HG03196 (cell line): ENCODE data around the gene ADGRD1.
"Not testable (repeated sequence)": the region's sequence is repeated elsewhere in the genome, so short reads cannot be mapped to it uniquely, and the experiment has no call there.

ENCODE experiments used
- ATAC-seq: cut with Tn5 transposase; IDR thresholded peaks from one replicate; pipeline ENCODE4 v1.9.1; 2021; ENCODE audit not compliant: unreplicated experiment

Gene ADGRD1

DNA sequence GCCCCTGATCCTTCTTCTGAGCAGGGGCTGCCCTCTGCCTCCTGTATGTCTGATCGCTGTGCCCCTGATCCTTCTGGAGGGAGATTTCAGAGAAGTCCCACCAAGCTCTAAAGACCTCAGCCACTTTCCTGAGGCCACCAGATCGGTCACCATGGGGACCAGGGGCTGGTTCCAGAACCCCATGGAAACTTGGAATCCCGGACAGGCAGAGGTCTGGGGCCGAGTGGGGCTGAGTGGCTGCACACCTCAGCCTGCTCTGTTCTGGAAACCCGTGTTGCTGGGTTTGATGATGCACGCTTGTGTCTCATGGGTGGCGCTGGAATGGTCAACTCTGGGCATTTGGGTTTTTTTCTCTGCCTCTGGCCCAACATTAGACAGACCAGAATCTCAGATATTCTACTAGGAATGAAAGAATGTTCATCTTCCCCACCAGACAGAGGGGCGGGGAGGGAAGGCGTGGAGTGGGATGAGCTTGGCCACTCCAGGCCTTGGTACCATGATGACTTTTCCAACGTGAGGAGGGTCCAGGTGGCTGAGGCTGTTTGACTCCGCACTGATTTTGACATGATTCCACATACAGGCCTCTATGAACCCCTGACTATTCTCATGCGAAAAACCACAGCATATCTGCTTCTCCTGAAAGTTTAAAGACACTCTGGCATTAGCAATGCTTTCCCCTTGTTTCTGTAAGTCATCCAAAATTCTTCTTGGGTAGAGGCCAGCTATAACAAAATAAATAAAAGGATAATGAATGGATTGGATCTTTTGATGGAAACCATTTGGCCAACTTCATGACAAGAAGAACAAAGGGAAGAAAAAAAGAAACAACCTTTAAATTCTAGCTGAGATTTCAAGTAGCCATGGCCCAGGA lies 114.5 kb downstream of the ADGRD1 start:
- no peak for ATAC-seq

GRCh38 chr12:131068926-131069720 lies 115.4 kb downstream of the ADGRD1 start:
- ATAC-seq: not testable (repeated sequence)

DNA sequence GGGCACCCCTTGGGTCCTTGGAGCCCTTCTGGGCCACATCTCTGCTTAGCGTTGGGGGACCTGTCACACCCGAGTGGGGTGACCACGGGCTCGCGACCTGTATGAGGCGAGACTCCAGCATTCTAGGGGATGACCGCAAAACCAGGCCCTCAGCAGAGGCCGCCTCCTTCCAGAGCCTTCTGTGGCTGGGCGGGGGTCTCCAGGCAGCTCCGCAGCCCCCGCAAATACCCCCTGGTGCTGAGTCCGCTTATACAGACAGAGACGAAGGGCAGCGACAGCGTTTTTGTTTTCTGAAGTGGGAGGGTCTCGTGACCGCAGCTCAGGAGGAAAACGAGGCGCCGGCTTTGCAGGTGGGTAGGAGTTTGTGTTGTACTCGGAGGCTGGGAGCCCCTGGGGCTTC lies 116.4 kb downstream of the ADGRD1 start:
- not testable (repeated sequence) for ATAC-seq

DNA sequence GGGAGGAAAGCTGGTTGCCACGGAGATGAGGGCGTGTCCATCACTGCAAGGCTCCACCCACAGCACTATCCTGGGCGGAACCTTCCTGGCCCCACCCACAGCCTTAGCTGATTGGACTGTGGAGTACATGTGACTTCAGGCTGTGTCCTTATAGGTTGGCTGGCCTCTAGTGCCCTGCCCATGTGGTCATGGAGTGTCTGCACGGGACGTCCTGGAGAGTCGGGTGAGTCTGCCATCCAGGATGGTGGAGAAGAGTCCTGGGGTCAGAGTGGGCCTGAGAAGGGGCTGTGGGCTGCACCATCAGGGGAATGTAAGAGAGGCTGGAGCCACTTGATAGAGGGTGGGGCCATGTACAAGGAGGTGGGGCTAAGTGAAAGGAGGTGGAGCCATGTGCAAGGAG lies 117.0 kb downstream of the ADGRD1 start:
- ATAC-seq: not testable (repeated sequence)

DNA sequence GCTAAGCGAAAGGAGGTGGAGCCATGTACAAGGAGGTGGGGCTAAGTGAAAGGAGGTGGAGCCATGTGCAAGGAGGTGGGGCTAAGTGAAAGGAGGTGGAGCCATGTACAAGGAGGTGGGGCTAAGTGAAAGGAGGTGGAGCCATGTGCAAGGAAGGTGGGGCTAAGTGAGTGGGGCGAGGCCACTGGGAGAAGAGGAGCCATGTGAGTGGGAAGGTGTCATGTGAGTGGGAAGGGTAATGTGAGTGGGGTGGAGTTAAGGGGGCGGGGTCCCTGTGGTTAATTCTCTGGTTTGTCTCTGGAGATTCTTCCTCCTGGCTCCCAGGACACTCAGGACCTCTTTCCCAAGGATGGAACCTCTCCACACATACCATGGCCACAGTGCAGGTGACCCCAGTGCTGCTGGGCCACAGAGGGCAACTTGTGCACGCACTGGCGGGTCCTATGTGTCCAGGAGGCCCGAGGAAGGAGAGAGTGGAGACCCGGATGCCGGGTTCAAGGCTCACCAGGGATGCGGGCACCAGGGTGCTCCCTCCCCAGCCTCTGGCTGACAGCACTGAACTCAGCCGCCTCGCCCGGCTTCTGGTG lies 117.6 kb downstream of the ADGRD1 start:
- not testable (repeated sequence) for ATAC-seq

GRCh38 chr12:131071950-131072349 lies 118.2 kb downstream of the ADGRD1 start:
- ATAC-seq: not testable (repeated sequence)

- no peak for ATAC-seq
Observed at GRCh38 chr12:131072451-131073230, 118.9 kb downstream of the ADGRD1 start.

DNA sequence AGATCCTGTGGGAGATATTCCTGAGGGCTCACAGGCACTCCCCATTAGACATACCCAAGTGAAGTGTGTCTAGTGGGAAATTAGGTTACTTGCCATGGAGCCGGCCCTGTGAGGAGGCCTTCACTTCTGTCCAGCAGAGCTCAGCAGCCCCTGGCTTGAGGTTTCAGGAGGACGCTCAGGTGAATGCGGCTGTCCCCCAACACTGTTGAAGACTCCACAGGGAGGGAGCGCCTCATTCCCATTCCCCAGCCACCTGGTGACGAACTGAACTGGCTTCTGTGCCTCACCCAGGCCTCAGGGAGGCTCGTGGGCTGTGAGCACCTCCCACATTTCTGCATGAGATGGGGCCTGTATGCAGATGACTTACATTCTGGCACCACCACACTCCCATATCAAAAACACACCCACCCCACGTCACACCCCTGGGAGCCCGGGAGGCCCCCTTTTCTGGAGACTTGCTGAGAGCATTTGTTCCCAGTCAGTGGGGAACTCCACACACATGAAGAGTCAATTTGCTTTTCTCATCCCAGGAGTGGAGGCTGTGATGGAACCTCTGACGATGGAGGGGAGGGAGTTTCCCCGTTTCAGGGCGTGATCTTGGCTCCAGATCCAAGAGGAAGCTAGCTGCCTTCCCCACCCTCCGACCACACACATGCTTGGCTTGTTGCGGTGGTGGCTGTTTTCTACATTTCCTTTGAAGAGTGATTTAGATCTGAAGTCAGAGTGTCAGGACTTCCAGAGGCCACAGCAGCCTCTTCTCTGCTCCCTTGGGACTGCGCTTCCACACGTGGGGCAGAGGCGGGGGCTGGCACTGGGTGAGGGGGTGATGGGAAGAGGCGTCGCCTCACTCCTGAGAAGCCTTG lies 120.7 kb downstream of the ADGRD1 start:
- no peak for ATAC-seq

DNA sequence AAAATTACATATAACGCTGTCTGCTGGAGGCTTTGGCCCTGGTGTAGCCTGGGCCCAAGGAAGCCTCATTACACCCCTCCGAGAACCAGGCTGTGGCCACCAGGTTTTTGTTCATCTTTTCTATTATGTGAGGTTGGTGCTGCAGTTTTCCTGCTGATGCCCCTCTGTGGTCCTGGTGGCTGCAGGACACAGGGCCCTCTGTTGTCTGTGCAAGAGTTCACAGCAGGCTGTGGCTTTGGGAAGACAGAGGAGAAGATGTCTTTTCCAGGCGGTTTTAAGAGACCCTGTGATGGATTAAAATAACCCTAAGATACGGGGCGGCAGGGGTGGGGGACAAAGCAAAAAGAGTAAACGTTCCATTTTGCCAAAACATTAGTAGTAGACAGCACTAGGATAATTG lies 121.5 kb downstream of the ADGRD1 start:
- ATAC-seq: no peak

- no peak for ATAC-seq
Observed at GRCh38 chr12:131075611-131076010, 121.9 kb downstream of the ADGRD1 start.

DNA sequence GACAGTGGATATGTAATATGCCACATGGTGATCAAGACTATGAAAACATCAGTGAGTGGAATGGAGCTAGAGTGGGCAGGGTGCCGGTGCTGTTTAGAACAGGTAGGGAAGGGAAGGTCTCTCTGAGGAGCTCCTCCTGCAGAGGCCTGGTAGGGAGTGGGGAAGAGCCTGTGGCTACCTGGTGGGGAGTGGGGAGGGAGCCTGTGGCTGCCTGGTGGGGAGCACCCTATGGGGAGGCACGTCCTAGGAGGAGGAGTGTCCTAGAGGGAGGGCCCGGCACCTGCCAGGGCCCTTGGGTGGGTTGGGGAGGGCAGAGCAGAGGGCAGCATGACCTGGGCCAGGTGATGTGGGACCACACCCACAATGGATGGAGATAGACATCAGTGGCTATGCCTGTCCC lies 122.6 kb downstream of the ADGRD1 start:
- no peak for ATAC-seq

GRCh38 chr12:131076791-131077747 lies 123.4 kb downstream of the ADGRD1 start:
- ATAC-seq: no peak

GRCh38 chr12:131077931-131078391 lies 124.3 kb downstream of the ADGRD1 start:
- ATAC-seq: no peak

GRCh38 chr12:131082290-131083194 lies 128.8 kb downstream of the ADGRD1 start:
- ATAC-seq: no peak

DNA sequence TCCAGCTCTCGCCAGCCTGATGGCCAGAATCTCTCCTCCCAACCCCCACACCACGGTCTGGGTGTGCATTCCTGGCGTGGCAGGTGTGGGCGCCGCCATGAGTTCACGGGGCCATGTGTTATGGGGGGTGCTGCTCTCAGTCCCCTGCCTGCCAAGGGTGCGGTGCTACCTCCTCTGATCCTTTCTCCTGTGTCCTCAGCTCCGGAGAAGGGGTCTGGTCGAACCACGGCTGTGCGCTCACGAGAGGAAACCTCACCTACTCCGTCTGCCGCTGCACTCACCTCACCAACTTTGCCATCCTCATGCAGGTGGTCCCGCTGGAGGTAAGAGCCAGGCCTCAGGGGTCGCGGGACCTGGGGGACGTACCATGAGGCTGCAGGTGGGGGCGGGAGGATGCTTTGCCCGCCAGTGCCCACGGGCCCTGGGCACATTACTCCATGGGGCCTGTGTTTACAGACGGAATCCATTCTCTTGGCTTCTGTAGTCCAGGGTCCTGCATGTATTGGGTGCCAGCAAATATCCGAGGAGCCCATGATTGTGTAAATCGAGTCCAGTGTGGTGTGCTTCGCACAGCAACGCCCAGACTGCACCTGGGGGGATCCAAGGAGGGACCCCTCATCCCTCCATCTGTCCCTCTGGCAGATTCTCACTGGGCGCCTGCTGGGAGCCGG lies 130.8 kb downstream of the ADGRD1 start:
- ATAC-seq: no peak

DNA sequence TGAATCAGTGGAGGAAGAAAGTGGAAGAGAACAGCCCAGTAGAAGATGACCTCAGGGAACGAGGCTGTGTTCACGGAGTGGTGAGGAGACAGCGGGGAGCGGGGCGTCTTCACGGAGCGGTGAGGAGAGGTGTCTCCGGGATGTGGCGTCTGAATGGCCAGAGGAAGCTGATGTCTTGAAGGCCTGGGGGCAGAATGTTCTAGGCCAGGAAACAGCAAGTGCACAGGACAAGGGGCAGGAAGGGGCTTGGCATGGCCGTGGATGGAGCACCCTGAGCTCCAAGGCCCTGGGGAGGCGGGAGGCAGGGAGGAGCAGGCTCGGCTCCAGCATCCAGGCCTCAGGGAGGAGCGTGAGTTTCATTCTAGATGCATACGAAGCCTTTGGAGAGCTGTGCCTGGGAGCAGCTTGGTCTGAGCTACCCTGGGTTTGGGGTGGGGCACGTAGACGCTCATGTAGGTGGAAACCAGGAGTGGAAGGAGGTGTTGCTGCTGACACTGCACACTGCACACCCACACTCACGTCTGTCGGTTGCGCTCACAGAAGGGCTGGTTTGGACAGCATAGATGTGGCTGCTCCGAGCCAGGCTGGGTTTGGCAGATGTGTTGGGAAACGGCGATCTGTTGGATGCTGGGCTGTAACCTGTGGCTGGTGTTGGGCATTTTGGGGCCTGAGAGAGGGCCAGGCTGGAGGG lies 131.6 kb downstream of the ADGRD1 start:
- no peak for ATAC-seq
